HEK293 (cell line): ENCODE data around the gene PTGR1.

Experiments
- BCL11A ChIP-seq: fragments of 450-650 bp; formaldehyde crosslinking; IDR thresholded peaks from 2 replicates; pipeline ENCODE4 v1.5.1; 2016; ENCODE audit warnings: low read depth, missing biosample characterization, missing genetic modification characterization
- GLIS1 ChIP-seq: fragments of 450-650 bp; formaldehyde crosslinking; IDR thresholded peaks from 2 replicates; pipeline ENCODE4 v1.5.1; 2016; ENCODE audit warnings: missing biosample characterization, missing genetic modification characterization
- HOXD13 ChIP-seq: sonication (generic); formaldehyde crosslinking; IDR thresholded peaks from 2 replicates; pipeline ENCODE4 v1.8.0; 2022; ENCODE audit warnings: missing genetic modification reagents, borderline replicate concordance
- KLF16 ChIP-seq: fragments of 450-650 bp; formaldehyde crosslinking; IDR thresholded peaks from 2 replicates; pipeline ENCODE4 v1.5.1; 2017; ENCODE audit warnings: missing biosample characterization, missing genetic modification characterization
- KLF17 ChIP-seq: fragments of 450-650 bp; formaldehyde crosslinking; IDR thresholded peaks from 2 replicates; pipeline ENCODE4 v1.5.1; 2016; ENCODE audit warnings: missing biosample characterization, missing genetic modification characterization
- SP2 ChIP-seq: fragments of 450-650 bp; formaldehyde crosslinking; IDR thresholded peaks from 2 replicates; pipeline ENCODE4 v1.5.1; 2016; ENCODE audit warnings: missing biosample characterization, missing genetic modification characterization
- ZEB2 ChIP-seq: fragments of 450-650 bp; formaldehyde crosslinking; IDR thresholded peaks from 2 replicates; pipeline ENCODE4 v1.5.1; 2016; ENCODE audit warnings: missing biosample characterization, missing genetic modification characterization
- ZFHX2 ChIP-seq: fragments of 450-650 bp; formaldehyde crosslinking; conservative IDR thresholded peaks from 2 replicates; pipeline ENCODE4 v1.5.1; 2016; ENCODE audit warnings: missing biosample characterization, missing genetic modification characterization
- ZFP41 ChIP-seq: fragments of 450-650 bp; formaldehyde crosslinking; IDR thresholded peaks from 2 replicates; pipeline ENCODE4 v1.5.1; 2016; ENCODE audit warnings: missing biosample characterization, missing genetic modification characterization, borderline replicate concordance
- ZNF174 ChIP-seq: fragments of 450-650 bp; formaldehyde crosslinking; IDR thresholded peaks from 2 replicates; pipeline ENCODE4 v1.5.0; 2017; ENCODE audit warnings: missing biosample characterization, mild to moderate bottlenecking, missing genetic modification characterization
- ZNF221 ChIP-seq: fragments of 450-650 bp; formaldehyde crosslinking; IDR thresholded peaks from 2 replicates; pipeline ENCODE4 v1.5.1; 2017; ENCODE audit warnings: missing biosample characterization, missing genetic modification characterization, borderline replicate concordance
- ZNF239 ChIP-seq: fragments of 450-650 bp; formaldehyde crosslinking; IDR thresholded peaks from 2 replicates; pipeline ENCODE4 v1.5.1; 2016; ENCODE audit warnings: missing biosample characterization, missing genetic modification characterization
- ZNF248 ChIP-seq: fragments of 450-650 bp; formaldehyde crosslinking; IDR thresholded peaks from 2 replicates; pipeline ENCODE4 v1.5.1; 2017; ENCODE audit warnings: missing biosample characterization, missing genetic modification characterization
- ZNF335 ChIP-seq: fragments of 450-650 bp; formaldehyde crosslinking; conservative IDR thresholded peaks from 2 replicates; pipeline ENCODE4 v1.5.1; 2016; ENCODE audit warnings: missing biosample characterization, missing genetic modification characterization
- ZNF513 ChIP-seq: fragments of 450-650 bp; IDR thresholded peaks from 2 replicates; pipeline ENCODE4 v1.5.1; 2018; ENCODE audit warnings: missing biosample characterization, missing genetic modification characterization
- ZNF521 ChIP-seq: fragments of 450-650 bp; formaldehyde crosslinking; IDR thresholded peaks from 2 replicates; pipeline ENCODE4 v1.5.1; 2017; ENCODE audit warnings: missing biosample characterization, mild to moderate bottlenecking, missing genetic modification characterization
- ZNF561 ChIP-seq: fragments of 450-650 bp; IDR thresholded peaks from 2 replicates; pipeline ENCODE4 v1.5.1; 2018; ENCODE audit warnings: missing biosample characterization, missing genetic modification characterization, borderline replicate concordance
- ZNF600 ChIP-seq: fragments of 450-650 bp; formaldehyde crosslinking; IDR thresholded peaks from 2 replicates; pipeline ENCODE4 v1.5.1; 2016; ENCODE audit warnings: missing biosample characterization, missing genetic modification characterization
- ZNF654 ChIP-seq: fragments of 450-650 bp; formaldehyde crosslinking; IDR thresholded peaks from 2 replicates; pipeline ENCODE4 v1.5.1; 2016; ENCODE audit warnings: low read depth, missing biosample characterization, missing genetic modification characterization
- ZSCAN30 ChIP-seq: fragments of 450-650 bp; IDR thresholded peaks from 2 replicates; pipeline ENCODE4 v1.5.1; 2018; ENCODE audit warnings: missing biosample characterization, mild to moderate bottlenecking, missing genetic modification characterization, moderate library complexity
- ZXDB ChIP-seq: fragments of 450-650 bp; formaldehyde crosslinking; IDR thresholded peaks from 2 replicates; pipeline ENCODE4 v1.5.1; 2016; ENCODE audit warnings: missing biosample characterization, missing genetic modification characterization
- TF ChIP-seq, protein P1 (sequence below): fragments of 450-650 bp; formaldehyde crosslinking; IDR thresholded peaks from 2 replicates; pipeline ENCODE4 v1.5.1; 2016; ENCODE audit warnings: missing biosample characterization, missing genetic modification characterization, borderline replicate concordance
- TF ChIP-seq, protein P2 (sequence below): fragments of 450-650 bp; formaldehyde crosslinking; IDR thresholded peaks from 2 replicates; pipeline ENCODE4 v1.5.1; 2016; ENCODE audit warnings: missing biosample characterization, missing genetic modification characterization
- TF ChIP-seq, protein P3 (sequence below): fragments of 450-650 bp; formaldehyde crosslinking; IDR thresholded peaks from 2 replicates; pipeline ENCODE4 v1.5.1; 2016; ENCODE audit warnings: missing biosample characterization, missing genetic modification characterization
- TF ChIP-seq, protein P4 (sequence below): fragments of 450-650 bp; formaldehyde crosslinking; IDR thresholded peaks from 2 replicates; pipeline ENCODE4 v1.5.1; 2016; ENCODE audit warnings: missing biosample characterization, missing genetic modification characterization

The PTGR1 gene

GRCh38 chr9:111597852-111598732, 1.4 kb downstream of the PTGR1 start (continued):
- no peak for TF ChIP-seq ZNF239
- TF ChIP-seq ZNF513 (tag by site-specific recombination): no peak
- TF ChIP-seq, protein P1, sequence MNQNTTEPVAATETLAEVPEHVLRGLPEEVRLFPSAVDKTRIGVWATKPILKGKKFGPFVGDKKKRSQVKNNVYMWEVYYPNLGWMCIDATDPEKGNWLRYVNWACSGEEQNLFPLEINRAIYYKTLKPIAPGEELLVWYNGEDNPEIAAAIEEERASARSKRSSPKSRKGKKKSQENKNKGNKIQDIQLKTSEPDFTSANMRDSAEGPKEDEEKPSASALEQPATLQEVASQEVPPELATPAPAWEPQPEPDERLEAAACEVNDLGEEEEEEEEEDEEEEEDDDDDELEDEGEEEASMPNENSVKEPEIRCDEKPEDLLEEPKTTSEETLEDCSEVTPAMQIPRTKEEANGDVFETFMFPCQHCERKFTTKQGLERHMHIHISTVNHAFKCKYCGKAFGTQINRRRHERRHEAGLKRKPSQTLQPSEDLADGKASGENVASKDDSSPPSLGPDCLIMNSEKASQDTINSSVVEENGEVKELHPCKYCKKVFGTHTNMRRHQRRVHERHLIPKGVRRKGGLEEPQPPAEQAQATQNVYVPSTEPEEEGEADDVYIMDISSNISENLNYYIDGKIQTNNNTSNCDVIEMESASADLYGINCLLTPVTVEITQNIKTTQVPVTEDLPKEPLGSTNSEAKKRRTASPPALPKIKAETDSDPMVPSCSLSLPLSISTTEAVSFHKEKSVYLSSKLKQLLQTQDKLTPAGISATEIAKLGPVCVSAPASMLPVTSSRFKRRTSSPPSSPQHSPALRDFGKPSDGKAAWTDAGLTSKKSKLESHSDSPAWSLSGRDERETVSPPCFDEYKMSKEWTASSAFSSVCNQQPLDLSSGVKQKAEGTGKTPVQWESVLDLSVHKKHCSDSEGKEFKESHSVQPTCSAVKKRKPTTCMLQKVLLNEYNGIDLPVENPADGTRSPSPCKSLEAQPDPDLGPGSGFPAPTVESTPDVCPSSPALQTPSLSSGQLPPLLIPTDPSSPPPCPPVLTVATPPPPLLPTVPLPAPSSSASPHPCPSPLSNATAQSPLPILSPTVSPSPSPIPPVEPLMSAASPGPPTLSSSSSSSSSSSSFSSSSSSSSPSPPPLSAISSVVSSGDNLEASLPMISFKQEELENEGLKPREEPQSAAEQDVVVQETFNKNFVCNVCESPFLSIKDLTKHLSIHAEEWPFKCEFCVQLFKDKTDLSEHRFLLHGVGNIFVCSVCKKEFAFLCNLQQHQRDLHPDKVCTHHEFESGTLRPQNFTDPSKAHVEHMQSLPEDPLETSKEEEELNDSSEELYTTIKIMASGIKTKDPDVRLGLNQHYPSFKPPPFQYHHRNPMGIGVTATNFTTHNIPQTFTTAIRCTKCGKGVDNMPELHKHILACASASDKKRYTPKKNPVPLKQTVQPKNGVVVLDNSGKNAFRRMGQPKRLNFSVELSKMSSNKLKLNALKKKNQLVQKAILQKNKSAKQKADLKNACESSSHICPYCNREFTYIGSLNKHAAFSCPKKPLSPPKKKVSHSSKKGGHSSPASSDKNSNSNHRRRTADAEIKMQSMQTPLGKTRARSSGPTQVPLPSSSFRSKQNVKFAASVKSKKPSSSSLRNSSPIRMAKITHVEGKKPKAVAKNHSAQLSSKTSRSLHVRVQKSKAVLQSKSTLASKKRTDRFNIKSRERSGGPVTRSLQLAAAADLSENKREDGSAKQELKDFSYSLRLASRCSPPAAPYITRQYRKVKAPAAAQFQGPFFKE (tag by site-specific recombination): no peak
- TF ChIP-seq ZNF248 (tag by site-specific recombination): no peak
- no peak for TF ChIP-seq ZFHX2 (tag by site-specific recombination)
- no peak for TF ChIP-seq ZFP41 (tag by site-specific recombination)
- no peak for TF ChIP-seq BCL11A (tag by site-specific recombination)
- TF ChIP-seq ZNF561 (tag by site-specific recombination): no peak
- TF ChIP-seq ZNF521 (tag by site-specific recombination): no peak
- peak; percentile 82 for TF ChIP-seq ZNF600 (tag by site-specific recombination)
- TF ChIP-seq ZXDB (tag by site-specific recombination): no peak
- no peak for TF ChIP-seq HOXD13 (CRISPR knock-in tag)
- peak; percentile 70 for TF ChIP-seq ZNF654 (tag by site-specific recombination)
- peak; percentile 72 for TF ChIP-seq GLIS1
- TF ChIP-seq, protein P2, sequence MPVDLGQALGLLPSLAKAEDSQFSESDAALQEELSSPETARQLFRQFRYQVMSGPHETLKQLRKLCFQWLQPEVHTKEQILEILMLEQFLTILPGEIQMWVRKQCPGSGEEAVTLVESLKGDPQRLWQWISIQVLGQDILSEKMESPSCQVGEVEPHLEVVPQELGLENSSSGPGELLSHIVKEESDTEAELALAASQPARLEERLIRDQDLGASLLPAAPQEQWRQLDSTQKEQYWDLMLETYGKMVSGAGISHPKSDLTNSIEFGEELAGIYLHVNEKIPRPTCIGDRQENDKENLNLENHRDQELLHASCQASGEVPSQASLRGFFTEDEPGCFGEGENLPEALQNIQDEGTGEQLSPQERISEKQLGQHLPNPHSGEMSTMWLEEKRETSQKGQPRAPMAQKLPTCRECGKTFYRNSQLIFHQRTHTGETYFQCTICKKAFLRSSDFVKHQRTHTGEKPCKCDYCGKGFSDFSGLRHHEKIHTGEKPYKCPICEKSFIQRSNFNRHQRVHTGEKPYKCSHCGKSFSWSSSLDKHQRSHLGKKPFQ (tag by site-specific recombination): peak; percentile 85
- no peak for TF ChIP-seq ZNF174 (tag by site-specific recombination)
- TF ChIP-seq ZNF335: peak; percentile 32; the same call in 1 of the 2 replicates
- TF ChIP-seq SP2: no peak
- TF ChIP-seq, protein P3, sequence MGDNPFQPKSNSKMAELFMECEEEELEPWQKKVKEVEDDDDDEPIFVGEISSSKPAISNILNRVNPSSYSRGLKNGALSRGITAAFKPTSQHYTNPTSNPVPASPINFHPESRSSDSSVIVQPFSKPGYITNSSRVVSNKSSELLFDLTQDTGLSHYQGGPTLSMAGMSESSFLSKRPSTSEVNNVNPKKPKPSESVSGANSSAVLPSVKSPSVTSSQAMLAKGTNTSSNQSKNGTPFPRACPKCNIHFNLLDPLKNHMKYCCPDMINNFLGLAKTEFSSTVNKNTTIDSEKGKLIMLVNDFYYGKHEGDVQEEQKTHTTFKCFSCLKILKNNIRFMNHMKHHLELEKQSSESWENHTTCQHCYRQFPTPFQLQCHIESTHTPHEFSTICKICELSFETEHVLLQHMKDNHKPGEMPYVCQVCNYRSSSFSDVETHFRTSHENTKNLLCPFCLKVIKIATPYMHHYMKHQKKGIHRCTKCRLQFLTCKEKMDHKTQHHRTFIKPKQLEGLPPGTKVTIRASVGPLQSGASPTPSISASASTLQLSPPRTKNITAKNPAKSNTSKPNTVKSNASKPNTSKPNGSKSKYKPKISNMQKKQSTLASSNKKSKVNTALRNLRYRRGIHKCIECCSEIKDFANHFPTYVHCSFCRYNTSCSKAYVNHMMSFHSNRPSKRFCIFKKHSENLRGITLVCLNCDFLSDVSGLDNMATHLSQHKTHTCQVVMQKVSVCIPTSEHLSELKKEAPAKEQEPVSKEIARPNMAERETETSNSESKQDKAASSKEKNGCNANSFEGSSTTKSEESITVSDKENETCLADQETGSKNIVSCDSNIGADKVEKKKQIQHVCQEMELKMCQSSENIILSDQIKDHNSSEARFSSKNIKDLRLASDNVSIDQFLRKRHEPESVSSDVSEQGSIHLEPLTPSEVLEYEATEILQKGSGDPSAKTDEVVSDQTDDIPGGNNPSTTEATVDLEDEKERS: no peak
- TF ChIP-seq, protein P4, sequence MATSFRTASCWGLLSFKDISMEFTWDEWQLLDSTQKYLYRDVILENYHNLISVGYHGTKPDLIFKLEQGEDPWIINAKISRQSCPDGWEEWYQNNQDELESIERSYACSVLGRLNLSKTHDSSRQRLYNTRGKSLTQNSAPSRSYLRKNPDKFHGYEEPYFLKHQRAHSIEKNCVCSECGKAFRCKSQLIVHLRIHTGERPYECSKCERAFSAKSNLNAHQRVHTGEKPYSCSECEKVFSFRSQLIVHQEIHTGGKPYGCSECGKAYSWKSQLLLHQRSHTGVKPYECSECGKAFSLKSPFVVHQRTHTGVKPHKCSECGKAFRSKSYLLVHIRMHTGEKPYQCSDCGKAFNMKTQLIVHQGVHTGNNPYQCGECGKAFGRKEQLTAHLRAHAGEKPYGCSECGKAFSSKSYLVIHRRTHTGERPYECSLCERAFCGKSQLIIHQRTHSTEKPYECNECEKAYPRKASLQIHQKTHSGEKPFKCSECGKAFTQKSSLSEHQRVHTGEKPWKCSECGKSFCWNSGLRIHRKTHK (tag by site-specific recombination): no peak
- no peak for TF ChIP-seq ZSCAN30
- no peak for TF ChIP-seq ZNF221 (tag by site-specific recombination)
- no peak for TF ChIP-seq KLF17 (tag by site-specific recombination)
- TF ChIP-seq KLF16 (tag by site-specific recombination): no peak
- no peak for TF ChIP-seq ZEB2 (tag by site-specific recombination)
